Parathyroid adenoma (tissue), 2 donors: ENCODE data around the gene HPN.

ENCODE experiments used
- H2AFZ ChIP-seq: fragments of 300-600 bp; sonication (generic); one replicate; pipeline ENCODE4 v1.7.0; 2017; ENCODE audit warnings: antibody characterized with exemption, mild to moderate bottlenecking
- H3K27ac ChIP-seq: fragments of 300-600 bp; sonication (generic); one replicate; pipeline ENCODE4 v1.7.0; 2017
- H3K27me3 ChIP-seq: fragments of 300-600 bp; sonication (generic); one replicate; pipeline ENCODE4 v1.7.0; 2017; ENCODE audit warnings: low read length; ENCODE audit not compliant: control insufficient read depth, insufficient read depth
- H3K36me3 ChIP-seq: fragments of 300-600 bp; sonication (generic); one replicate; pipeline ENCODE4 v1.7.0; 2017; ENCODE audit warnings: low read length; ENCODE audit not compliant: control insufficient read depth, insufficient read depth
- H3K4me1 ChIP-seq: fragments of 300-600 bp; sonication (generic); one replicate; pipeline ENCODE4 v1.7.0; 2017; ENCODE audit warnings: control low read depth
- H3K4me2 ChIP-seq: fragments of 300-600 bp; sonication (generic); one replicate; pipeline ENCODE4 v1.7.0; 2017; ENCODE audit warnings: low read length
- H3K4me3 ChIP-seq: fragments of 300-600 bp; sonication (generic); one replicate; pipeline ENCODE4 v1.7.0; 2017; ENCODE audit warnings: low read depth, low read length
- H3K79me2 ChIP-seq: fragments of 300-600 bp; sonication (generic); one replicate; pipeline ENCODE4 v1.7.0; 2017; ENCODE audit warnings: control low read depth
- H3K9ac ChIP-seq: fragments of 300-600 bp; sonication (generic); one replicate; pipeline ENCODE4 v1.7.0; 2017; ENCODE audit warnings: mild to moderate bottlenecking
- H3K9me3 ChIP-seq: fragments of 300-600 bp; sonication (generic); one replicate; pipeline ENCODE4 v1.7.0; 2017; ENCODE audit warnings: low read length; ENCODE audit not compliant: control insufficient read depth
- CTCF ChIP-seq: fragments of 300-600 bp; sonication (generic); IDR thresholded peaks from one replicate; pipeline ENCODE4 v1.7.0; 2017; ENCODE audit warnings: antibody characterized with exemption, mild to moderate bottlenecking
- donor health status: primary hyperparathyroidism.

HPN gene

DNA sequence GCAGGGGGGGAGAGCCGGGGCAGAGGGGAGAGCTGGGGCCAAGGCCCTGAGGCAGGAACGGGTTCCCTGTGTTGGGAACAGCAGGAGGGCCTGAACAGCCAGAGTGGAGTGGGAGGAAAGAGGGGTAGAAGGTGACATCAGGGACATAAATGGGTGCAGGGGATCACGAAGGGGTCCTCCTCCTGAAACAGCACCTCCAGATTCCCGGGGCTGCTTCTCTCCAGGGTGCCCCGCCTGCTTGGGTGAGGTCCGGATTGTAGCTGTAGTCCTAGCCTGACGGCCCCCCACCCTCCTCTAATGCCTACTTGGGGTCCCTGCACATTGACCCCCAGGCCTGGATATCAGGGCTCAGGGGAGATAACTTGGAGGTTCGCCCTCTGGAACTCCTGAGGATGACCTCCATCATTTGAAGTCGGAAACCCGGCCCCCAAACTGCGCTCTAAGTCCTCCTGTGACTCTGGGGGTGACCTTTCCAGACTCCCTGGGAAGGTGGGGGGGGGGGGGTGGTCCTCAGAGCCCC lies 11.7 kb upstream of the HPN start:
- peaks cover 9% of the 10 kb centered on the region for H3K4me1 ChIP-seq
- H3K36me3 ChIP-seq: no peaks in the 10 kb centered on the region
- peak overlapping the region; percentile 56 for H3K27ac ChIP-seq
- H3K9me3 ChIP-seq: no peaks in the 10 kb centered on the region
- peaks cover 13% of the 10 kb centered on the region for H3K79me2 ChIP-seq
- H2AFZ ChIP-seq: peak overlapping the region; percentile 75
- no peaks in the 10 kb centered on the region for H3K27me3 ChIP-seq
- no peak overlapping the region for H3K9ac ChIP-seq
- peak overlapping the region; percentile 42 for H3K4me2 ChIP-seq
- H3K4me3 ChIP-seq: peak overlapping the region; percentile 27
- TF ChIP-seq CTCF: no peak

GRCh38 chr19:35030257-35031071 lies 11.1 kb upstream of the HPN start, which contains the start of gene SCN1B:
Gene SCN1B, plus strand, starts transcription at chr19:35030470. Its CDS starts 351 bp downstream, at chr19:35030821.
- no peak for TF ChIP-seq CTCF
- H3K27ac ChIP-seq: peak within 1 kb of the TSS; percentile 77
- peak within 1 kb of the TSS; percentile 75 for H2AFZ ChIP-seq
- no peaks in the 10 kb centered on the region for H3K9me3 ChIP-seq
- H3K27me3 ChIP-seq: no peaks in the 10 kb centered on the region
- H3K4me2 ChIP-seq: peak within 1 kb of the TSS; percentile 63
- peak within 1 kb of the TSS; percentile 56 for H3K4me3 ChIP-seq
- peaks cover 9% of the 10 kb centered on the region for H3K4me1 ChIP-seq
- H3K9ac ChIP-seq: no peak within 1 kb of the TSS
- H3K36me3 ChIP-seq: no peaks in the 10 kb centered on the region
- H3K79me2 ChIP-seq: peaks cover 13% of the 10 kb centered on the region

DNA sequence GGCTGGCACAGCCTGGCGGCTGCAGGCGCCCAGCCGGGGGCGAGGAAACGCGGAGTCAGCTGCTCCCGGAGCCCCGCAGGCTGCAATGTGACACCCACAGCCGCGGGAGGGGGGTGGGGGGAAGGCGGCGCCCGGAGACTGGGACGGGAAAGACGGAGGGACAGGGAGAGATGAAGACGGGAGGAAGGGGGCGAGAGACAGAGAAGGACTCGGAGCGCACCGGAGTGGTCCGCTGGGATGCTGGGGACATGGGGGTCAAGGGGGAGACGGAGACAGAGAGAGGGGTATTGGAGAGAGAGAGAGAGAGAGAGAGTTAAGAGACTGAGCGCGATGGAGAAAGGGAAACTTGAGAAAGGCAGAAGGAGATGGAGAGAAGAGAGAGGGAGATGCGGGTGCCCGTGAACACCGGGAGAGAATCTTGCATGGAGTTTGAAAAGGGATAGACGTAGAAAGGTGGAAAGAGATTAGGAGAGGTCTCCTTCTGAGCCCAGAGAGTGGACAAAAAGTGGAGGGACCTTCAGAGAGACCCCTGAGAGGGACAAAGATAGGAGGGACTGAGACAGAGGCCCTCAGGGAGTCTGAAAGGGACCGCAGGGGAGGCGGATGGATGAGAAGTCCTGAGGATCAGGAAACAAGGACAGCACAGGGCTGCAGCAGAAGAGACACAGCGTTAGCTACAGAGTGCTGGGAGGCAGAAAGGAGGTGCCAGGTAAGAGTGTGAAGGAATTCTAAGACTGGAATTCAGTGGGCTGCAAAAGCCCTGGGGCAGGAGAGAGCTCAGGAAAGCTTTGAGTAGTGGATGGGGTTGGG lies 10.2 kb upstream of the HPN start:
- no peak for TF ChIP-seq CTCF
- Histone ChIP-seq H3K4me3 (peak overlapping the region; percentile 56), H3K27ac (peak overlapping the region; percentile 77), H2AFZ (peak overlapping the region; percentile 68), H3K9ac (no peak overlapping the region), H3K79me2 (peaks cover 13% of the 10 kb centered on the region), H3K9me3 (no peaks in the 10 kb centered on the region), H3K36me3 (no peaks in the 10 kb centered on the region), H3K27me3 (no peaks in the 10 kb centered on the region), H3K4me1 (peaks cover 9% of the 10 kb centered on the region), H3K4me2 (peak overlapping the region; percentile 63)

DNA sequence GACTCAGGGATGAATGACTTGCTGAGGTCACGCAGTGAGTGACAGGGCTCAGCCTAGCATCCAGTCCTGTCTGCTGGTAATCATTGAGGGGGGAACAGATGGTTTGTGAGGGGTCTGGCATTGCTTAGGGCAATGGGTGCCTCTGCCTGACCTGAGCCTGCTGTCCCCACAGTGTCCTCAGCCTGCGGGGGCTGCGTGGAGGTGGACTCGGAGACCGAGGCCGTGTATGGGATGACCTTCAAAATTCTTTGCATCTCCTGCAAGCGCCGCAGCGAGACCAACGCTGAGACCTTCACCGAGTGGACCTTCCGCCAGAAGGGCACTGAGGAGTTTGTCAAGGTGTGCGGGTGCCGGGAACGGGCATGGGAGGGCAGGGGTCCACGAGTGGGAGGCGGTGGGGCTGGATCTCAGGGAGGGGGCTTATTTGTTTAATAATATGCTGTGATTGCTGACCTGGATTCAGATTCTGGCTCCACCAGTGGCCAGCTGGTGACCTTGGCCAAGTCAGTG lies 9.1 kb upstream of the HPN start:
- Histone ChIP-seq H3K9me3 (no peaks in the 10 kb centered on the region), H3K4me2 (no peak overlapping the region), H2AFZ (no peak overlapping the region), H3K27me3 (no peaks in the 10 kb centered on the region), H3K36me3 (no peaks in the 10 kb centered on the region), H3K4me1 (peaks cover 9% of the 10 kb centered on the region), H3K4me3 (no peak overlapping the region), H3K79me2 (peaks cover 13% of the 10 kb centered on the region), H3K27ac (no peak overlapping the region), H3K9ac (no peak overlapping the region)
- no peak for TF ChIP-seq CTCF
